ENCODE results near the gene BTG2.
"Not testable (repeated sequence)": the region's sequence is repeated elsewhere in the genome, so short reads cannot be mapped to it uniquely, and the experiment has no call there.

The BTG2 gene

GRCh38 chr1:203289281-203289981 lies 15.9 kb upstream of the BTG2 start:
- no peak overlapping the region for H3K27ac ChIP-seq
- no peak for TF ChIP-seq CTCF (IDR thresholded peaks at IDR 0.05)
- no peak for TF ChIP-seq ZFX (IDR thresholded peaks at IDR 0.05; ENCODE audit: borderline replicate concordance)

- TF ChIP-seq ZFX (IDR thresholded peaks at IDR 0.05; ENCODE audit: borderline replicate concordance) (no peak), CTCF (IDR thresholded peaks at IDR 0.05) (no peak)
- H3K27ac ChIP-seq = no peak overlapping the region
These were observed 15.4 kb upstream of the BTG2 start for GRCh38 chr1:203289982-203290260.

GRCh38 chr1:203290261-203291089 lies 14.8 kb upstream of the BTG2 start:
- no peak for TF ChIP-seq ZFX (IDR thresholded peaks at IDR 0.05; ENCODE audit: borderline replicate concordance)
- peak overlapping the region; percentile 42 for H3K27ac ChIP-seq

GRCh38 chr1:203291201-203292096 lies 13.9 kb upstream of the BTG2 start:
- peak overlapping the region; percentile 42 for H3K27ac ChIP-seq
- TF ChIP-seq ZFX (IDR thresholded peaks at IDR 0.05; ENCODE audit: borderline replicate concordance) = no peak
- no peak for TF ChIP-seq CTCF (IDR thresholded peaks at IDR 0.05)

GRCh38 chr1:203295796-203296195 lies 9.5 kb upstream of the BTG2 start:
- H3K27ac ChIP-seq = no peak overlapping the region
- TF ChIP-seq ZFX (IDR thresholded peaks at IDR 0.05; ENCODE audit: borderline replicate concordance) (no peak), CTCF (IDR thresholded peaks at IDR 0.05) (no peak)

GRCh38 chr1:203296460-203297073 lies 8.8 kb upstream of the BTG2 start:
- H3K27ac ChIP-seq = no peak overlapping the region
- TF ChIP-seq ZFX (IDR thresholded peaks at IDR 0.05; ENCODE audit: borderline replicate concordance) = no peak
- TF ChIP-seq CTCF (IDR thresholded peaks at IDR 0.05) = no peak

- H3K27ac ChIP-seq = no peak overlapping the region
- TF ChIP-seq ZFX (IDR thresholded peaks at IDR 0.05; ENCODE audit: borderline replicate concordance) (no peak), CTCF (IDR thresholded peaks at IDR 0.05) (no peak)
These were observed 6.2 kb upstream of the BTG2 start for GRCh38 chr1:203299169-203299568.

GRCh38 chr1:203299719-203300429 lies 5.4 kb upstream of the BTG2 start:
- H3K27ac ChIP-seq = not testable (repeated sequence)

Measured in 22Rv1 (cell line).